ENCODE data around the gene SIRT7. TPM values are rescaled to one million over a fixed set of nuclear protein-coding genes. Genes with fewer than 3 reads are reported as not detected.

Gene SIRT7
- polyA plus RNA-seq, 1 donor from 2014 or later, result 31.6 TPM

GRCh38 chr17:81885869-81886548, 32.0 kb downstream of the SIRT7 start:
- H3K27ac Mint-ChIP-seq, result peak overlapping the region in 2 of 3 donors; percentile 59 to 61
- peaks cover 2% of the 10 kb centered on the region for H3K36me3 Mint-ChIP-seq
- peak overlapping the region in 2 of 4 donors; percentile 38 to 79 for H3K4me3 Mint-ChIP-seq
- H3K27me3 Mint-ChIP-seq, result no peaks in the 10 kb centered on the region
- peaks cover 0 to 9% (median 6%) of the 10 kb centered on the region in 3 donors for H3K4me1 Mint-ChIP-seq
- H3K9me3 Mint-ChIP-seq, result no peaks in the 10 kb centered on the region

- Mint-ChIP-seq H3K4me3 (peak overlapping the region in 1 of 4 donors; percentile 79), H3K36me3 (peaks cover 2% of the 10 kb centered on the region), H3K9me3 (no peaks in the 10 kb centered on the region), H3K4me1 (peaks cover 0 to 9% (median 6%) of the 10 kb centered on the region in 3 donors), H3K27me3 (no peaks in the 10 kb centered on the region), H3K27ac (peak overlapping the region in 2 of 3 donors; percentile 59 to 61)
Measured at GRCh38 chr17:81885454-81885853, 32.5 kb downstream of the SIRT7 start.

- Mint-ChIP-seq H3K4me3 (peak overlapping the region in 1 of 4 donors; percentile 79), H3K4me1 (peaks cover 0 to 7% (median 6%) of the 10 kb centered on the region in 3 donors), H3K27ac (peak overlapping the region in 1 of 3 donors; percentile 61), H3K27me3 (no peaks in the 10 kb centered on the region), H3K36me3 (peaks cover 2% of the 10 kb centered on the region), H3K9me3 (no peaks in the 10 kb centered on the region)
Measured at GRCh38 chr17:81884968-81885367, 33.0 kb downstream of the SIRT7 start.

GRCh38 chr17:81884520-81884919, 33.5 kb downstream of the SIRT7 start:
- no peak overlapping the region for H3K4me3 Mint-ChIP-seq
- H3K27ac Mint-ChIP-seq, result no peak overlapping the region
- no peaks in the 10 kb centered on the region for H3K27me3 Mint-ChIP-seq
- H3K9me3 Mint-ChIP-seq, result no peaks in the 10 kb centered on the region
- peaks cover 0 to 7% (median 6%) of the 10 kb centered on the region in 3 donors for H3K4me1 Mint-ChIP-seq
- peaks cover 5% of the 10 kb centered on the region for H3K36me3 Mint-ChIP-seq

GRCh38 chr17:81879121-81879520, 38.9 kb downstream of the SIRT7 start:
- Mint-ChIP-seq H3K27me3 (no peaks in the 10 kb centered on the region), H3K27ac (peak overlapping the region in 1 of 3 donors; percentile 43), H3K4me3 (no peak overlapping the region), H3K4me1 (peaks cover 0 to 2% (median 0%) of the 10 kb centered on the region in 3 donors), H3K36me3 (peaks cover 8% of the 10 kb centered on the region), H3K9me3 (no peaks in the 10 kb centered on the region)

- Mint-ChIP-seq H3K27ac (peak overlapping the region in 1 of 3 donors; percentile 45), H3K4me1 (peaks cover 0 to 7% (median 0%) of the 10 kb centered on the region in 3 donors), H3K4me3 (peak overlapping the region in 1 of 4 donors; percentile 82), H3K9me3 (no peaks in the 10 kb centered on the region), H3K36me3 (peaks cover 8% of the 10 kb centered on the region), H3K27me3 (no peaks in the 10 kb centered on the region)
Measured at GRCh38 chr17:81878294-81878693, 39.7 kb downstream of the SIRT7 start.

GRCh38 chr17:81877569-81877968, 40.4 kb downstream of the SIRT7 start:
- Mint-ChIP-seq H3K4me3 (peak overlapping the region in 1 of 4 donors; percentile 82), H3K27ac (peak overlapping the region in 2 of 3 donors; percentile 35 to 92), H3K36me3 (peaks cover 8% of the 10 kb centered on the region)

GRCh38 chr17:81871387-81872230, 46.4 kb downstream of the SIRT7 start:
- peaks cover 13 to 20% (median 13%) of the 10 kb centered on the region in 3 donors for H3K4me1 Mint-ChIP-seq
- peak overlapping the region; percentile 87 to 95 (median 92) for H3K4me3 Mint-ChIP-seq
- no peaks in the 10 kb centered on the region for H3K27me3 Mint-ChIP-seq

More at GRCh38 chr17:81877569-81877968, 40.4 kb downstream of the SIRT7 start:
- H3K27me3 Mint-ChIP-seq, result no peaks in the 10 kb centered on the region
- peaks cover 0 to 11% (median 4%) of the 10 kb centered on the region in 3 donors for H3K4me1 Mint-ChIP-seq
- no peaks in the 10 kb centered on the region for H3K9me3 Mint-ChIP-seq

GRCh38 chr17:81870981-81871386, 47.0 kb downstream of the SIRT7 start, which contains the start of gene ARHGDIA:
ARHGDIA (minus strand) TSS chr17:81871337; CDS start chr17:81869930, 1,407 bp downstream.
- peaks cover 13 to 20% (median 13%) of the 10 kb centered on the region in 3 donors for H3K4me1 Mint-ChIP-seq
- H3K9me3 Mint-ChIP-seq, result no peaks in the 10 kb centered on the region
- H3K27me3 Mint-ChIP-seq, result no peaks in the 10 kb centered on the region
- H3K27ac Mint-ChIP-seq, result peak within 1 kb of the TSS; percentile 94 to 99 (median 97)
- peak within 1 kb of the TSS; percentile 87 to 97 (median 96) for H3K4me3 Mint-ChIP-seq
- H3K36me3 Mint-ChIP-seq, result peaks cover 2% of the 10 kb centered on the region

More at GRCh38 chr17:81871387-81872230, 46.4 kb downstream of the SIRT7 start:
- Mint-ChIP-seq H3K9me3 (no peaks in the 10 kb centered on the region), H3K36me3 (peaks cover 2% of the 10 kb centered on the region), H3K27ac (peak overlapping the region; percentile 94 to 99 (median 96))

- Mint-ChIP-seq H3K4me1 (peaks cover 13 to 20% (median 14%) of the 10 kb centered on the region in 3 donors), H3K27ac (peak overlapping the region; percentile 93 to 99 (median 97))
Measured at GRCh38 chr17:81870131-81870980, 47.6 kb downstream of the SIRT7 start.

GRCh38 chr17:81869221-81870130, 48.5 kb downstream of the SIRT7 start:
- no peaks in the 10 kb centered on the region for H3K9me3 Mint-ChIP-seq
- peaks cover 2% of the 10 kb centered on the region for H3K36me3 Mint-ChIP-seq
- H3K4me1 Mint-ChIP-seq, result peaks cover 13 to 22% (median 14%) of the 10 kb centered on the region in 3 donors
- peak overlapping the region; percentile 93 to 99 (median 97) for H3K27ac Mint-ChIP-seq
- H3K27me3 Mint-ChIP-seq, result no peaks in the 10 kb centered on the region
- peak overlapping the region; percentile 83 to 97 (median 94) for H3K4me3 Mint-ChIP-seq

More at GRCh38 chr17:81870131-81870980, 47.6 kb downstream of the SIRT7 start:
- Mint-ChIP-seq H3K27me3 (no peaks in the 10 kb centered on the region), H3K9me3 (no peaks in the 10 kb centered on the region), H3K4me3 (peak overlapping the region; percentile 83 to 97 (median 94)), H3K36me3 (peaks cover 2% of the 10 kb centered on the region)

- H3K4me1 Mint-ChIP-seq, result peaks cover 14 to 19% (median 14%) of the 10 kb centered on the region in 3 donors
- no peaks in the 10 kb centered on the region for H3K27me3 Mint-ChIP-seq
- peak overlapping the region in 3 of 4 donors; percentile 92 to 97 (median 96) for H3K4me3 Mint-ChIP-seq
- H3K36me3 Mint-ChIP-seq, result peaks cover 4% of the 10 kb centered on the region
- peak overlapping the region; percentile 93 to 99 (median 97) for H3K27ac Mint-ChIP-seq
- H3K9me3 Mint-ChIP-seq, result no peaks in the 10 kb centered on the region
Measured at GRCh38 chr17:81868674-81869220, 49.2 kb downstream of the SIRT7 start.

All from IgD-negative memory B cell (primary cell).